Heart left ventricle (tissue), 13 donors: ENCODE data around the gene RUBCNL.

Experiments
- CTCF ChIP-seq, 12 donors: fragments of 200-600 bp; sonication (generic) in 4 of 12; IDR thresholded peaks; one replicate each; pipeline versions ENCODE4 v1.5.0 to v1.8.0; 2018 to 2022; ENCODE audit warnings: antibody characterized with exemption in 12 of 12, mild to moderate bottlenecking in 5 of 12
- POLR2A ChIP-seq, 2 donors: fragments of 450-650 bp; IDR thresholded peaks; one replicate each; pipeline ENCODE4 v1.6.1; 2017; ENCODE audit warnings: antibody characterized with exemption in 2 of 2, mild to moderate bottlenecking in 2 of 2, moderate library complexity in 2 of 2
- donor health status: ischemic (EF 13 %, LVEDD 7.1; RV severe dilation, severe dysfunction).
- donor health status: DM: no; HTN: yes; CAD: no.
- donor health status: DM: no; HTN: no; CAD: no.
- donor health status: ischemic (EF 25% LVEDD 6.9; RV normal size, moderate dysfunction).
- donor health status: ischemic (EF 25% LVEDD 5.7; RV mildly dilated, moderate dysfunction).
- donor health status: ischemic (EF 35%, LVEDD 5.7; RV mildly dilated, moderate dysfunction).
- donor health status: nonischemic (EF 11% LVEDD 7.7; RV severe dilation, severe dysfunction).
- donor health status: DM: yes; HTN: yes; CAD: no.
- donor health status: PGD.
- donor health status: ischemic (EF 29% LVEDD 5.4; RV normal size, mild dysfunction).
- donor health status: nonischemic (EF 23%, LVEDD 6.1; RV moderate dilation, normal function).

GRCh38 chr13:46327246-46327645 lies 59.8 kb downstream of the RUBCNL start:
- TF ChIP-seq CTCF (IDR thresholded peaks at IDR 0.05) (no peak), POLR2A (IDR thresholded peaks at IDR 0.05) (no peak)
